Lower leg skin (tissue), 4 donors: Measurements from ENCODE around the gene RTBDN. TPM values are rescaled to one million over a fixed set of nuclear protein-coding genes. Genes with fewer than 3 reads are reported as not detected.

ENCODE experiments used
- DNase-seq, 2 donors: peaks; one replicate each; pipeline ENCODE4 v3.0.0-alpha.2; 2019; ENCODE audit warnings: low spot score in 2 of 2
- H3K4me3 ChIP-seq: fragments of 200-600 bp; sonication (generic); 2 replicates; pipeline ENCODE4 v1.5.1; 2017; ENCODE audit warnings: mild to moderate bottlenecking, low read depth; ENCODE audit not compliant: poor library complexity, severe bottlenecking
- CTCF ChIP-seq, 3 donors: fragments of 450-650 bp; IDR thresholded peaks; one replicate each; pipeline ENCODE4 v1.5.1; 2016; ENCODE audit warnings: antibody characterized with exemption in 3 of 3, mild to moderate bottlenecking in 3 of 3, moderate library complexity in 2 of 3
- POLR2A ChIP-seq, 2 donors: fragments of 450-650 bp; IDR thresholded peaks; one replicate each; pipeline ENCODE4 v1.6.1; 2016 to 2017; ENCODE audit warnings: antibody characterized with exemption in 2 of 2, mild to moderate bottlenecking in 1 of 2, moderate library complexity in 1 of 2
- WGBS, 2 donors: methylation state at CpG; one replicate each; pipeline ENCODE4 v1.1.5; 2018; 5-methylcytosine and 5-hydroxymethylcytosine counted together
- intact Hi-C: fragments of 100-400 bp; cut with DNase I; formaldehyde crosslinking; loops from one replicate; pipeline ENCODE4 v1.15.0; 2023; ENCODE audit warnings: low total_unique reads
- total RNA-seq, 4 donors: library from RNA; depleted of rRNA; stranded (reverse); fragments of >200 nt; gene quantifications; one replicate each; pipeline ENCODE4 v1.1.0, GENCODE V29; 2016

The RTBDN gene
- not detected for total RNA-seq

- TF ChIP-seq CTCF (IDR thresholded peaks at IDR 0.05) (no peak), POLR2A (IDR thresholded peaks at IDR 0.05) (no peak)
- no peak for DNase-seq
- WGBS, 2 donors = 3 to 11% methylated on average over 20 of the region's 20 CpGs
- H3K4me3 ChIP-seq = no peak within 1 kb of the TSS
- intact Hi-C loops = no loop called here
Measured at GRCh38 chr19:12834566-12834943, at the start of gene RTBDN. Gene RTBDN (minus strand): TSS chr19:12834579. CDS start chr19:12829979, 4,600 bp downstream.

- 89 to 91% methylated on average over 3 of the region's 3 CpGs for WGBS, 2 donors
- H3K4me3 ChIP-seq = no peak overlapping the region
- intact Hi-C loops = loop anchor here (10.0 kb wide), 1 partner anchor 62 kb away; the partner anchor contains the start of gene RAD23A
- DNase-seq = no peak
- TF ChIP-seq CTCF (IDR thresholded peaks at IDR 0.05) = no peak
- TF ChIP-seq POLR2A (IDR thresholded peaks at IDR 0.05) = no peak
Measured at GRCh38 chr19:12882589-12882988, 48.2 kb upstream of the RTBDN start.

GRCh38 chr19:12881172-12881808 is 46.9 kb upstream of the RTBDN start, which contains the start of gene DNASE2:
Gene DNASE2 (minus strand): TSS chr19:12881449. CDS start chr19:12881375, 74 bp downstream.
- peak; percentile 97 to 99 for DNase-seq
- peak within 1 kb of the TSS; percentile 72 for H3K4me3 ChIP-seq
- intact Hi-C loops = loop anchor here (10.0 kb wide), 1 partner anchor 64 kb away; the partner anchor contains the start of gene RAD23A
- TF ChIP-seq POLR2A (IDR thresholded peaks at IDR 0.05) (no peak), CTCF (IDR thresholded peaks at IDR 0.05) (no peak)
- 1% methylated on average over 21 to 32 of the region's 38 CpGs for WGBS, 2 donors

- intact Hi-C loops = loop anchor here (10.0 kb wide), 1 partner anchor 64 kb away; the partner anchor contains the start of gene RAD23A
- peak in 1 of 2 donors; percentile 90 for DNase-seq
- WGBS, 2 donors = 9 to 11% methylated on average over 26 to 29 of the region's 29 CpGs
Measured at GRCh38 chr19:12880551-12881171, 46.3 kb upstream of the RTBDN start.

GRCh38 chr19:12875086-12875485 is 40.7 kb upstream of the RTBDN start:
- TF ChIP-seq CTCF (IDR thresholded peaks at IDR 0.05) (no peak), POLR2A (IDR thresholded peaks at IDR 0.05) (no peak)
- intact Hi-C loops = no loop called here
- WGBS, 2 donors = 94 to 96% methylated on average over 6 of the region's 6 CpGs
- no peak for DNase-seq
- no peak overlapping the region for H3K4me3 ChIP-seq

More at GRCh38 chr19:12880551-12881171, 46.3 kb upstream of the RTBDN start:
- no peak for TF ChIP-seq POLR2A (IDR thresholded peaks at IDR 0.05)
- no peak for TF ChIP-seq CTCF (IDR thresholded peaks at IDR 0.05)
- peak overlapping the region; percentile 72 for H3K4me3 ChIP-seq
